Endothelial cell of umbilical vein (primary cell): ENCODE data around the gene C12orf60. TPM values are rescaled to one million over a fixed set of nuclear protein-coding genes. Genes with fewer than 3 reads are reported as not detected.

Experiments used
- BruUV-seq: library from RNA; stranded (reverse); fragments of 400-500 nt; replicated peaks from 2 replicates; lab custom pipeline; 2021; lab: Mats Ljungman, UMichigan
- CTCF ChIA-PET: fragments of 300-600, 350-600 bp; sonication (Branson Sonifier 250); formaldehyde crosslinking; loops from one replicate; lab custom pipeline; 2021; ENCODE audit warnings: antibody characterized with exemption, inconsistent platforms; lab: Charles Lee
- POLR2A ChIA-PET: fragments of 300-600, 350-600 bp; sonication (Branson Sonifier 250); formaldehyde crosslinking; loops from one replicate; lab custom pipeline; 2021; ENCODE audit warnings: antibody characterized with exemption, inconsistent platforms; lab: Charles Lee
- DNase-seq: peaks from one replicate; pipeline ENCODE4 v3.0.0-alpha.2; 2011; ENCODE audit warnings: low read depth, low spot score
- FAIRE-seq: peaks from 2 replicates; lab custom pipeline; 2011; peaks lifted over from hg19 to GRCh38; lab: Jason Lieb, UNC
- H2AFZ ChIP-seq: 2 replicates; pipeline ENCODE4 v1.6.0; 2012; ENCODE audit warnings: low read depth, low read length, control low read depth, inconsistent platforms
- H3K27ac ChIP-seq: 2 replicates; pipeline ENCODE4 v1.5.1; 2011; ENCODE audit warnings: low read depth, mild to moderate bottlenecking, control low read depth, low read length, moderate library complexity; ENCODE audit not compliant: insufficient read depth
- H3K27me3 ChIP-seq, 2 experiments: 2 replicates each; pipeline versions ENCODE4 v1.6.0 to v1.6.1; 2011; ENCODE audit warnings: low read length in 2 of 2, mixed read lengths in 1 of 2; ENCODE audit not compliant: control insufficient read depth in 2 of 2, insufficient read depth in 2 of 2
- H3K36me3 ChIP-seq, 2 experiments: 2 replicates in 1 of 2; 3 replicates in 1 of 2; pipeline ENCODE4 v1.5.1; 2011; ENCODE audit warnings: low read length in 2 of 2, mild to moderate bottlenecking in 1 of 2, moderate library complexity in 1 of 2; ENCODE audit not compliant: control insufficient read depth in 2 of 2, insufficient read depth in 2 of 2; ENCODE audit errors: extremely low read depth in 1 of 2
- H3K4me1 ChIP-seq: 3 replicates; pipeline ENCODE4 v1.5.1; 2011; ENCODE audit warnings: mild to moderate bottlenecking, low read length; ENCODE audit not compliant: control insufficient read depth, insufficient read depth; ENCODE audit errors: extremely low read depth
- H3K4me2 ChIP-seq: 2 replicates; pipeline ENCODE4 v1.6.1; 2011; ENCODE audit warnings: low read length, control low read depth, mixed read lengths; ENCODE audit not compliant: insufficient read depth
- H3K4me3 ChIP-seq, 3 experiments: fragments of 200-600 bp in 1 of 3; sonication (generic), shearing (Covaris generic) in 1 of 3; replicated peaks in 1 of 3; 2 replicates each; pipeline ENCODE4 v1.5.1; 2011 to 2016; ENCODE audit warnings: control low read depth in 3 of 3, low read length in 3 of 3, mild to moderate bottlenecking in 2 of 3, inconsistent platforms in 1 of 3, low read depth in 1 of 3, moderate library complexity in 1 of 3; ENCODE audit not compliant: insufficient read depth in 1 of 3
- H3K79me2 ChIP-seq: 2 replicates; pipeline ENCODE4 v1.6.0; 2012; ENCODE audit warnings: low read length, inconsistent platforms; ENCODE audit not compliant: control insufficient read depth, insufficient read depth
- H3K9ac ChIP-seq: replicated peaks from 2 replicates; pipeline ENCODE3; 2011; ENCODE audit warnings: low read length, control low read depth; ENCODE audit not compliant: insufficient read depth; ENCODE audit errors: extremely low read depth
- H3K9me1 ChIP-seq: replicated peaks from 3 replicates; pipeline ENCODE4 v1.6.0; 2011; ENCODE audit warnings: mild to moderate bottlenecking, low read length; ENCODE audit not compliant: control insufficient read depth, insufficient read depth; ENCODE audit errors: extremely low read depth
- H3K9me3 ChIP-seq: replicated peaks from 2 replicates; pipeline ENCODE4 v1.5.1; 2012; ENCODE audit warnings: low read length, inconsistent platforms; ENCODE audit not compliant: control insufficient read depth, insufficient read depth
- H4K20me1 ChIP-seq: replicated peaks from 2 replicates; pipeline ENCODE3; 2011; ENCODE audit warnings: mild to moderate bottlenecking, low read length; ENCODE audit not compliant: control insufficient read depth, insufficient read depth; ENCODE audit errors: extremely low read depth
- CTCF ChIP-seq, 2 donors: IDR thresholded peaks; 1 replicate in 1 of 2; 2 replicates in 1 of 2; pipeline ENCODE4 v1.5.1; 2011; ENCODE audit warnings: low read length in 2 of 2, mild to moderate bottlenecking in 2 of 2, moderate library complexity in 2 of 2, control low read depth in 1 of 2, inconsistent platforms in 1 of 2, low read depth in 1 of 2; ENCODE audit not compliant: insufficient read depth in 1 of 2; ENCODE audit errors: extremely low read depth in 1 of 2
- EZH2 ChIP-seq: IDR thresholded peaks from 2 replicates; pipeline ENCODE4 v1.6.1; 2012; ENCODE audit warnings: borderline replicate concordance, low read depth, mild to moderate bottlenecking, moderate library complexity, low read length, inconsistent platforms; ENCODE audit not compliant: severe bottlenecking
- FOS ChIP-seq: IDR thresholded peaks from 2 replicates; pipeline ENCODE4 v1.6.1; 2011; ENCODE audit warnings: mild to moderate bottlenecking, low read length, moderate library complexity, borderline replicate concordance; ENCODE audit not compliant: insufficient read depth
- GATA2 ChIP-seq: IDR thresholded peaks from 2 replicates; pipeline ENCODE4 v1.7.0; 2011; ENCODE audit warnings: low read depth, mild to moderate bottlenecking, moderate library complexity, mixed read lengths, low read length; ENCODE audit not compliant: insufficient read length, insufficient read depth
- JUN ChIP-seq: IDR thresholded peaks from 2 replicates; pipeline ENCODE4 v1.6.1; 2011; ENCODE audit warnings: borderline replicate concordance, low read depth; ENCODE audit not compliant: insufficient read length, insufficient read depth
- MAX ChIP-seq: IDR thresholded peaks from 2 replicates; pipeline ENCODE4 v1.6.1; 2011; ENCODE audit not compliant: insufficient read depth, insufficient read length
- MYC ChIP-seq: IDR thresholded peaks from one replicate; pipeline ENCODE4 v1.6.1; 2011; ENCODE audit warnings: mild to moderate bottlenecking, low read depth, low read length
- POLR2A ChIP-seq: IDR thresholded peaks from 2 replicates; pipeline ENCODE4 v1.6.1; 2012; ENCODE audit warnings: low read depth, mild to moderate bottlenecking, control low read depth, low read length
- POLR2AphosphoS5 ChIP-seq: IDR thresholded peaks from 2 replicates; pipeline ENCODE4 v1.6.1; 2012; ENCODE audit warnings: low read depth, mild to moderate bottlenecking, control low read depth, low read length, moderate library complexity; ENCODE audit not compliant: insufficient read depth
- dilution Hi-C: fragments of 300-500 bp; cut with MboI; formaldehyde crosslinking; loops from one replicate; pipeline ENCODE4 v1.15.0; 2019; ENCODE audit warnings: low sequenced_read_pairs; ENCODE audit not compliant: extremely low pct_ligation_motif_present
- intact Hi-C: fragments of 100-400 bp; cut with micrococcal nuclease; formaldehyde crosslinking; loops from one replicate; pipeline ENCODE4 v1.10.0; 2022
- polyA plus RNA-seq, 4 experiments: library from polyadenylated mRNA; depleted of rRNA in 3 of 4; stranded (reverse) in 3 of 4; unstranded in 1 of 4; fragments of >200 nt; gene quantifications; 2 replicates each; pipeline versions ENCODE4 v1.2.1 to v1.2.3, GENCODE V29; 2011 to 2012; ENCODE audit warnings: missing spikeins in 1 of 4
- total RNA-seq: library from RNA; stranded (reverse); gene quantifications from 2 replicates; pipeline ENCODE4 v1.2.3, GENCODE V29; 2021

Gene C12orf60
- total and polyA plus RNA-seq, 2 donors (not counting 3 experiments of a cell fraction or from before 2014, with no cell fraction given): 0.52 to 1.3 TPM

GRCh38 chr12:14860490-14860889 lies 57.0 kb downstream of the C12orf60 start:
- no peak overlapping the region for H3K4me2 ChIP-seq
- no peak overlapping the region for H2AFZ ChIP-seq
- BruUV-seq: no TSS peak
- no peak for TF ChIP-seq CTCF (IDR thresholded peaks at IDR 0.05; ENCODE audit: extremely low read depth in 1 of 2, insufficient read depth in 1 of 2, low read depth in 1 of 2, low read length in 2 of 2)
- TF ChIP-seq EZH2: no peak
- TF ChIP-seq GATA2: no peak
- TF ChIP-seq FOS: no peak
- no peak for TF ChIP-seq POLR2A
- no peak for TF ChIP-seq MAX
- TF ChIP-seq MYC: no peak
- no peak for TF ChIP-seq POLR2AphosphoS5
- no peak for TF ChIP-seq JUN
- CTCF ChIA-PET: interaction anchor here (1.0 kb wide), 1 partner anchor 13 kb away, joined by 3 read pairs; no protein-coding TSS in a partner anchor
- H3K27me3 ChIP-seq: no peaks in the 10 kb centered on the region
- no peak overlapping the region for H3K4me3 ChIP-seq
- no peaks in the 10 kb centered on the region for H4K20me1 ChIP-seq
- POLR2A ChIA-PET: interaction anchor here (0.6 kb wide), 1 partner anchor 1550 kb away, joined by 3 read pairs; no protein-coding TSS in a partner anchor
- no peaks in the 10 kb centered on the region for H3K79me2 ChIP-seq
- no peak overlapping the region for H3K27ac ChIP-seq
- FAIRE-seq: no peak
- H3K4me1 ChIP-seq: no peaks in the 10 kb centered on the region
- H3K9ac ChIP-seq: no peak overlapping the region
- intact Hi-C loops (no loop called here), dilution Hi-C loops (no loop called here)
- H3K36me3 ChIP-seq: no peaks in the 10 kb centered on the region
- DNase-seq: no peak
- H3K9me3 ChIP-seq: no peaks in the 10 kb centered on the region
- H3K9me1 ChIP-seq: no peaks in the 10 kb centered on the region
